HG02884 (cell line): Measurements from ENCODE around the gene C1QC.

Experiments
- ATAC-seq: cut with Tn5 transposase; IDR thresholded peaks from one replicate; pipeline ENCODE4 v1.9.1; 2021; ENCODE audit warnings: mild to moderate bottlenecking, moderate library complexity; ENCODE audit not compliant: unreplicated experiment

C1QC gene

GRCh38 chr1:22677931-22678896 lies 34.8 kb downstream of the C1QC start:
- ATAC-seq = no peak

DNA sequence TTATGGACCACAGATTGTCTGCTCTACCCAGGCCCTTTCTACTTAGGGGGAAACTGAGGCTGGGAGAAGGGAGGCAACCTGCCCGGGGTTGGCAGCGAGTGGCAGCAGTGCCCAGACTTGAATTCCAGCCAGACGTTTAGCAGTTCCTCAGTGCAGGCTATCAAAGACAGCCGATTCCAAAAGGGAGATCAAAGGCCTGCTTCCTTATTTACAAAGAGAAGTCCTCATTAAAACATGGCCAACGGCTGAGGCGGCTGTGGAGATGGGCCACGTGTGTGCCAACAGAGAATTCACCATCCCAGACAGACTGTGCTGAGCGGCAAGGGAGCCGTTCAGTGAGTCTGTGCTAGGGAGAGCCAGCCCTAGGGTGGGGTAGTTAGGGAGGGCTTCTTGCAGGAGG lies 37.3 kb downstream of the C1QC start:
- no peak for ATAC-seq

DNA sequence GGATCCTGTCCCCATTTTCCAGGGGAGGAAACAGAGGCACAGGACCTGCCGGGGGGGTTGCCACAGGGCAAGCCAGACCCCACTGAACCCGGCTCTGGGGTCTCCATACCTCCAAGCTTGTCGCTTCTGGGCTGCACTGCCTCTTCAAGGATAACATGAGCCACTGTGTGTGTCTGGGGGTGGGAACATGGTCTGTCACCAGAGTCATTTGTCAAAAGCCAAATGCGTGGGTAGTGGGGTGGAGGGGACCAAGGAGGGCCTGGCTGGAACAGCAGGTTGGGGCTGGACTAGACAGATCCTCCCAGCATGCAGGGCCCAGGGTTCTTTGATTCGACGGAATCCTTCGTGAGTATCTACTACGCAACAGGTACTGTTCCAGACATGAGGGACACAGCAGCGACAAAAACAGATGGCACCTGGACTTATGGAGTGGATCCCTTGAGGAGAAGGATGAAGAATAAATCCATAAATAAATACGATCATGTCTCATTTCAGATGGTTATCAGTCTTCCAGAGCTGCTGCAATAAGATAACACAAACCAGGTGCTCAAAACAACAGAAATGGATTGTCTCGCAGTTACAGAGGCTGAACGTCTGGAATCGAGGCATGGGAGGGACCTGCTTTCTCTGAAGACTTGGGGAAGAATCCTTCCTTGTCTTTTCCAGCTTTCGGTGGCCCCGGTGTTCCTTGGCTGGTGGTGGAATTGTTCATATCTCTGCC lies 38.3 kb downstream of the C1QC start:
- ATAC-seq = no peak

- ATAC-seq = no peak
Observed at GRCh38 chr1:22683547-22683946, 40.1 kb downstream of the C1QC start.

GRCh38 chr1:22685591-22686059 lies 42.2 kb downstream of the C1QC start:
- no peak for ATAC-seq

GRCh38 chr1:22687191-22687590 lies 43.8 kb downstream of the C1QC start:
- no peak for ATAC-seq

GRCh38 chr1:22688466-22688865 lies 45.0 kb downstream of the C1QC start:
- ATAC-seq = no peak

GRCh38 chr1:22689505-22689904 lies 46.1 kb downstream of the C1QC start:
- ATAC-seq = no peak

- ATAC-seq = no peak
Observed at GRCh38 chr1:22691031-22691753, 47.8 kb downstream of the C1QC start.

- no peak for ATAC-seq
Observed at GRCh38 chr1:22694172-22694571, 50.7 kb downstream of the C1QC start.

DNA sequence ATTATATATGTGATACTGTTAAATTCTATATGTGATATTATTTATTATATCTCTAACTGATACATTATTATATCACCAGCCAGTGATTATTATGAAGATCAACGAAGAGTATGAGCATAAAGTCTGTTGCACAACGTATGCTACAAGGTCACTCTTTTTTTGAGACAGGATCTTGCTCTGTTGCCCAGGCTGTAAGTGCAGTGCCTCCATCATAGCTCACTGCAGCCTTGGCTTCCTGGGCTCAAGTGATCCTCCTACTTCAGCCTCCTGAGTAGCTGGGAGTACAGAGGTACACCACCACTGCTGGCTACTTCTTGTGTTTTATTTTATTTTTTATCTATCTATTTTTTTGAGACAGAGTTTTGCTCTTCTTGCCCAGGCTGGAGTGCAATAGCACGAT lies 53.2 kb downstream of the C1QC start:
- ATAC-seq = no peak
